ENCODE measurements around the gene C1QTNF1.

DNA sequence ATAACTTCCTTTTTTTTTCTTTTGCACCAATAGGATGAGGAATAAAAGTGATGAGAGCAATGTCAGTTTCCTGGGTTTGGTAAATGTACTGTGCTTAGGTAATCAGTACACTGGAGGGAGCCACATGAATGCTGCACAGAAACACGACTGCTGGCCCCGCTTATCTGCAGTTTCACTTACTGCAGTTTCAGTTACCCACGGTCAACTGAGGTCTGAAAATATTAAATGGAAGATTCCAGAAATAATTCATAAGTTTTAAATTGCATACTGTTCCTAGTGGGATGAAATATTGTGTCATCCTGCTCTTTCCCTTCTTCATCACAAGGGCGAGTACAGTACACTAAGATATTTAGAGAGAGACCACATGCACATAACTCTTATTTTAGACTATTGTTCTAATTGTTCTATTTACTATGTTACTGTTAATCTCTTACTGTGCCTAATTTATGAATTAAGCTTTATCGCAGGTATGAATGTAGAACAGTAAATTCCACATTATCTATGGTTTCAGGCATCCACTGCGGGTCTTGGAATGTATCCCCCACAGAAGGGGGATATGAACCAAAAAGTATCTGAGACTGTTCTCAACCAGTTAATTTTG lies 37.8 kb upstream of the C1QTNF1 start:
- TF ChIP-seq CTCF (IDR thresholded peaks at IDR 0.05; ENCODE audit: insufficient read depth, low read length): peak; percentile 12
- TF ChIP-seq POLR2AphosphoS5 (IDR thresholded peaks at IDR 0.05; ENCODE audit: low read depth): 0 out of 2 replicates have a peak, but pooled peaks have one; percentile 28
